ENCODE data around the gene TPRN.

TPRN gene

GRCh38 chr9:137141976-137142936 is 58.3 kb downstream of the TPRN start:
- Histone ChIP-seq H3K9me3 (ENCODE audit: low read length) (no peaks in the 10 kb centered on the region), H3K27ac (ENCODE audit: low read depth, low read length) (no peak overlapping the region), H3K27me3 (ENCODE audit: control insufficient read depth in 1 of 2, insufficient read depth in 2 of 2, low read length in 2 of 2) (peaks cover 22 to 72% of the 10 kb centered on the region in 2 donors), H3K4me3 (ENCODE audit: low read depth in 1 of 2, low read length in 2 of 2) (no peak overlapping the region), H3K36me3 (ENCODE audit: insufficient read depth, low read length) (no peaks in the 10 kb centered on the region), H3K9ac (ENCODE audit: low read length) (no peak overlapping the region), H3K4me1 (ENCODE audit: insufficient read depth, low read length) (no peaks in the 10 kb centered on the region)

Measured in muscle layer of colon (tissue), 2 donors.